NOMO-1 (cell line): ENCODE results near the gene ZMYND11.
A peak's percentile ranks its signal among the peaks of the same experiment; 100 is the strongest.
"Not testable (repeated sequence)": the region's sequence is repeated elsewhere in the genome, so short reads cannot be mapped to it uniquely, and the experiment has no call there.

Source experiments
- DNase-seq, 2 experiments: peaks; one replicate each; lab custom pipeline; 2025; ENCODE audit not compliant: unreplicated experiment in 2 of 2; lab: John Stamatoyannopoulos, UW

ZMYND11 gene

GRCh38 chr10:132946-133898, 2.0 kb upstream of the ZMYND11 start:
- no peak for DNase-seq

- DNase-seq, result peak in 1 of 2 experiments; percentile 37
Measured at GRCh38 chr10:134247-135131, 766 bp upstream of the ZMYND11 start.

GRCh38 chr10:135601-136464, 578 bp downstream of the ZMYND11 start:
- DNase-seq, result peak; percentile 19 to 42

- DNase-seq, result peak in 1 of 2 experiments; percentile 42
Measured at GRCh38 chr10:136465-136762, 1.2 kb downstream of the ZMYND11 start.

- peak in 1 of 2 experiments; percentile 16 for DNase-seq
Measured at GRCh38 chr10:137031-137430, 1.8 kb downstream of the ZMYND11 start.

GRCh38 chr10:137606-138005, 2.4 kb downstream of the ZMYND11 start:
- DNase-seq, result no peak

GRCh38 chr10:142371-142770, 7.1 kb downstream of the ZMYND11 start:
- DNase-seq, result no peak

GRCh38 chr10:152915-153314, 17.7 kb downstream of the ZMYND11 start:
- DNase-seq, result no peak

- DNase-seq, result no peak
Measured at GRCh38 chr10:154348-154747, 19.1 kb downstream of the ZMYND11 start.

- no peak for DNase-seq
Measured at GRCh38 chr10:167383-167782, 32.1 kb downstream of the ZMYND11 start.

GRCh38 chr10:173741-174140, 38.5 kb downstream of the ZMYND11 start:
- no peak for DNase-seq

GRCh38 chr10:176677-177076, 41.4 kb downstream of the ZMYND11 start:
- no peak for DNase-seq

GRCh38 chr10:178208-178607, 43.0 kb downstream of the ZMYND11 start:
- DNase-seq, result peak in 1 of 2 experiments; percentile 20

GRCh38 chr10:178723-179122, 43.5 kb downstream of the ZMYND11 start:
- no peak for DNase-seq

GRCh38 chr10:182441-183201, 47.4 kb downstream of the ZMYND11 start:
- no peak for DNase-seq

- DNase-seq, result no peak
Measured at GRCh38 chr10:184174-184573, 48.9 kb downstream of the ZMYND11 start.

GRCh38 chr10:184911-185310, 49.7 kb downstream of the ZMYND11 start:
- DNase-seq, result no peak

GRCh38 chr10:185571-185970, 50.3 kb downstream of the ZMYND11 start:
- DNase-seq, result not testable (repeated sequence)

- no peak for DNase-seq
Measured at GRCh38 chr10:186911-187310, 51.7 kb downstream of the ZMYND11 start.

GRCh38 chr10:188546-188945, 53.3 kb downstream of the ZMYND11 start:
- DNase-seq, result no peak
